ENCODE measurements around the gene JKAMP.
"Not testable (repeated sequence)": the region's sequence is repeated elsewhere in the genome, so short reads cannot be mapped to it uniquely, and the experiment has no call there.

The JKAMP gene, protein sequence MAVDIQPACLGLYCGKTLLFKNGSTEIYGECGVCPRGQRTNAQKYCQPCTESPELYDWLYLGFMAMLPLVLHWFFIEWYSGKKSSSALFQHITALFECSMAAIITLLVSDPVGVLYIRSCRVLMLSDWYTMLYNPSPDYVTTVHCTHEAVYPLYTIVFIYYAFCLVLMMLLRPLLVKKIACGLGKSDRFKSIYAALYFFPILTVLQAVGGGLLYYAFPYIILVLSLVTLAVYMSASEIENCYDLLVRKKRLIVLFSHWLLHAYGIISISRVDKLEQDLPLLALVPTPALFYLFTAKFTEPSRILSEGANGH

GRCh38 chr14:59483819-59484638 is at the start of gene JKAMP, which contains the start of gene L3HYPDH:
TSS of gene JKAMP (plus strand) at chr14:59484517. CDS start at chr14:59484590, 73 bp downstream.
TSS of gene L3HYPDH (minus strand) at chr14:59484408. CDS start at chr14:59484316, 92 bp downstream.
- peak; percentile 88 for DNase-seq

- no peak for DNase-seq
Observed at GRCh38 chr14:59435101-59435500, 49.2 kb upstream of the JKAMP start.

DNA sequence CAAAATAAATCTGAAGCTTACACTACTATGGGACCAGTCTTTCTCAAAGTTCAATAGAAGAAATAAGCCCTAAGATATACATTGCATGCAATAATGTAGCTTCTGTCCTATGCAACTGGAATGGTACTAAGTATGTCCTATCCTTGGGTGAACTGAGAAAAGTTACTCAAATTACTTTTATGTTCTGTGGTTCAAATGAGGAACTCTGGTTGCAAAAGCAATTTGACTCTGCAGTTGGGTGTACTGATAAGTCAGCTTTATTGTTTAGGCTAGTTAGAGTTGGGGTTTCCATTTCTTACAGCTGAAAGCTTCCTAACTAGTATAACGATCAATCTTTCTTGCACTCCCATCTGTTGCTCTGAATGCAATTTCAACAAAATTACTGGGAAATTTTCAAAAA is 48.3 kb upstream of the JKAMP start:
- no peak for DNase-seq

DNA sequence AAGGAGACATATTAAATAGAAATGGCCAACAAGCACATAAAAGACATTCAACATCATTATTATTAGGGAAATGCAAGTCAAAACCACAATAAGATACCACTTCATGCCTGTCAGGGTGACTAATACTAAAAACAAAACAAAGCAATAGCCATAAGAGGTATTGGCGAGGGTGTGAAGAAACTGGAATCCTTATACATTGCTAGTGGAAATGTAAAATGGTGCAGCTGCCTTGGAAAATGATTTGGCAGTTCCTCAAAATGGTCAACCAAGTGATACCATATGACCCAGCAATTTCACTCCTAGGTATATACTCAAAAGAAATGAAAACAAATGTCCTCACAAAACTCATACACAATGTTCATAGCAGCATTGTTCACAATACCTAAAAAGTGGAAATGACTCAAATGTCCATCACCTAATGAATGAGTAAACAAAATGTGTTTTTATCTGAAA is 46.1 kb upstream of the JKAMP start:
- peak; percentile 88 for DNase-seq

- peak; percentile 53 for DNase-seq
Observed at GRCh38 chr14:59439256-59439965, 44.9 kb upstream of the JKAMP start.

- not testable (repeated sequence) for DNase-seq
Observed at GRCh38 chr14:59448673-59449072, 35.6 kb upstream of the JKAMP start.

- DNase-seq, result no peak
Observed at GRCh38 chr14:59450716-59451115, 33.6 kb upstream of the JKAMP start.

DNA sequence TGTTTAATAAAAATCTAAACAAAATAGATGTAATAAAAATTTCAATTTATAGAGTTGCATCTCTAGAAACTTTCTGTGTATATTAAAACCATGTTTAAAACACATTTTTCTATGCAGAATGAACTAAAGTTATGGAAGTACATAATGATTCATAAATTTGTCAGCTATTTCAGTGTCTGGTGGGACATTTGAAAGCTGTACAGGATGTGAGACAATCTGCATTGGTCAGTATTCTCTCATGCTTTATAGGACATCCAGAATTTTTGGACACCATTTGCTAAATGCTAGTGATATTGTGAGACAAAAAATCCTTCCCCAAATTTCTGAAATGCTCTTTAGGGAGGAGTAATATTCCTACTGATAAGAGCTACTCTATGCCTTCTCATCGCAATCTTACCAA is 32.5 kb upstream of the JKAMP start:
- no peak for DNase-seq

- peak; percentile 88 for DNase-seq
Observed at GRCh38 chr14:59454139-59454538, 30.2 kb upstream of the JKAMP start.

DNA sequence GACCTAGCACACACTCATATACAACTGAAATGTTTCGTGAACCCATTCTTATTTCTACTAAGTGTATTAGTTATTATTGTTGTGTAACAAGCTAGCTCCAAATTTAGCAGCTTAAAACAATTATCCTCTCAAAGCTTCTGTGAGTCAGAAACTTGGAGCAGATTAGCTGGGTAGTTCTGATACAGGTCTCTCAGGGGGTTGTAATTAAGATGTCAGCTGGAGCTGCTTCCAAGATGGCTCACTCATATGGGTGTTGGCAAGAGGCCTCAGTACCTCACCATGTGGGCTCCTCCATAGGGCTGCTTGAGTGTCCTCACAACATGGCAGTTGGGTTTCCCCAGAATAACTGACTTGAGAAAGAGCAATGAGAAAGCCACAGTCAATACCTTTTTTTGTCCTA is 28.9 kb upstream of the JKAMP start:
- DNase-seq, result no peak

- no peak for DNase-seq
Observed at GRCh38 chr14:59458486-59458885, 25.8 kb upstream of the JKAMP start.

DNA sequence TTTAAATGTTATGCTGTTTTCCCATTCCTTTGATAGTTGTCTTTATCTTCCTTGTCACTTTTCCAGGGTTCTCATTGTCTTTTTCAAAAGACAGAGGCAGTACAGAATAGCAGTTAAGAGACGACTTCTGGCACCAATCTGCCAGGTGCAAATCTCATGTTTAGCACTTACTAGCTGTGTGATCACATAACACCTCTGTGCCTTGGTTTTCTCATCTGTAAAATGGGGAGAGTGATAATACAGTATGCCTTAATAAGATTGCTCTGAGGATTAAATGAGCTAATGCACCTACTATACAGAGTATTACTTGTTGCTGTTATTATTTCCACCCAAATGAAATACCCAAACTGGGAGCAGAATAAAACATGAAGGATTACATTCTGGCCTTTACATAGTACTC is 23.9 kb upstream of the JKAMP start:
- no peak for DNase-seq

GRCh38 chr14:59461891-59462290 is 22.4 kb upstream of the JKAMP start:
- no peak for DNase-seq

GRCh38 chr14:59463787-59464485 is 20.4 kb upstream of the JKAMP start:
- no peak for DNase-seq

GRCh38 chr14:59464486-59465315 is 19.6 kb upstream of the JKAMP start:
- DNase-seq, result no peak

GRCh38 chr14:59465316-59466135 is 18.8 kb upstream of the JKAMP start, which contains the start of gene GPR135:
TSS of gene GPR135 (minus strand) at chr14:59465380. CDS start at chr14:59465226, 154 bp downstream.
- DNase-seq, result no peak

DNA sequence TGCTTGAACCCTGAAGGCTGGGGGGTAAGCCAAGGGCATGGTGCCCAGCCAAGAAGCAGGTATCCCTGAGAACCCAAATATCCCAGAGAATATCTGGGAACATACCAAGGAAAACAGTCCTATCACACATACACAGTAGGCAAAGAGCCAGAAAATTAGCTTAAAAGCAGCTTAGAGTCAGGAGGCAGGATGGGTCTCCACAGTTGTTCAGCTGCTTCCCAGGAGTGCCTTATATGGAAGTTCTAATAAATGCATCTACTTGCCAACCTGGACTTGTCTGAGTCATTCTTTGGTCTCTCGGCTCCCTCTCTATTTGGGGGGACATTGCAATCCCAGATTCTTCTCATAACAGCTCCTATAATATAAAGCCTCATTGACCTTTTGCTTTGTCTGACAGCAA is 10.1 kb upstream of the JKAMP start:
- DNase-seq, result no peak

- no peak for DNase-seq
Observed at GRCh38 chr14:59475709-59476108, 8.6 kb upstream of the JKAMP start.

DNA sequence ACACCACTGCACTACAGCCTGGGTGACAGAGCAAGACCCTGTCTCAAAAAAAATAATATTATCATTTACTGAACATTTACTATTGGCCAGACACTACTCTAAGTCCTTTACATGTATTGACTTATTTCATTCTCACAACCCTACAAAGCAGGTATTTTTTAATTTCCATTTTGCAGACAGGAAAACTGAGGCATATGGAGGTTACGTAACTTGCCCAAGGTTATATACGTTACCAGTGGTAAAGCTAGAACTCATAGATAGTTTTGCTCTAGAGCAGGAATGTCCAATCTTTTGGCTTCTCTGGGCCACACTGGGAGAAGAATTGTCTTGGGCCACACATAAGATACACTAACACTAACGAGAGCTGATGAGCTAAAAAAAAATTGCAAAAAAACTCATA is 5.8 kb upstream of the JKAMP start:
- no peak for DNase-seq

DNA sequence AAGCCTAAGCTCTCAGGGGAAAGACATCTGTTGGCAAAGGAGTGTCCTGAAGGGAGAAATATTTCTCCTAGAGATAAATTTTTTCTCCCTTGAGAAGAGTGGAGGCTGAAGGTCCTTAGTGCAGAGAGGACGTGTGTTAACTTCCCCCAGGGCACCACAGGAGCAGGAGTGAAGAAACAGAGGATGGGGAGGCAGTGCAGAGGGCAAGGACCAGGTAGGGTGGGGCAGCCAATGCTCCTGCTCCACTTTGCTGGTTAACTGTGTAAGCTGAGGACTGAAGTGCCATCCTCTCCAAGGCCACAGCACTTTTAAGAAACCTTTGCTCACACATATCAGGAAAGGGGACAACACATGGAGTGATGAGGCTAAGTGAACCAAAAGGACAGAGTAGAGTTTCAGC is 4.2 kb upstream of the JKAMP start:
- DNase-seq, result no peak

DNA sequence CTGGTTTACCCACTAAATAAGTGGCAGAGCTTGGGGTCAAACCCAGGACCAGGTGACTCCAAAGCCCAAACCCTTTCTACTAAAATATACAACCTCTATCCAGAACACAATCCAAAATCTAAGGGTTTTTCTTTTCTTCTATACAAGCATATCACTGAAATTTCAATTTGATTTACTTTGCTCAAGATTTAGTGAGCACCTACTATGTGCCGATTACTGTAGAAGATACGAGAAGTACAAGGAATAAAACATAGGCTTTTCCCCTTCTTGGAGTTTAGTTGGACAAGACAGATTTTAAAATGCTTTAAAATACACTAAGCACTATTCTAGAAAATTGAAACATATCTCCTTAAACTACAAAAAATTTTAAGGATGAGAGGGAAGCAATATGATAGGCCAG is 2.9 kb upstream of the JKAMP start:
- DNase-seq, result no peak
